WTC11 (cell line): ENCODE data around the gene CDH12. TPM values are rescaled to one million over a fixed set of nuclear protein-coding genes. Genes with fewer than 3 reads are reported as not detected.

ENCODE experiments used
- ATAC-seq: fragments of 200-7000 bp; cut with Tn5 transposase; 2 replicates; pipeline ENCODE4 v1.10.0; 2021; ENCODE audit warnings: mild to moderate bottlenecking, moderate library complexity
- CTCF ChIA-PET: fragments of 300-600 bp; sonication (Branson Sonifier 250); formaldehyde crosslinking; loops from one replicate; lab custom pipeline; 2021; ENCODE audit warnings: antibody characterized with exemption; lab: Charles Lee
- POLR2A ChIA-PET: fragments of 350-600 bp; sonication (Branson Sonifier 250); formaldehyde crosslinking; loops from one replicate; lab custom pipeline; 2021; ENCODE audit warnings: antibody characterized with exemption; lab: Charles Lee
- DNase-seq: peaks from one replicate; pipeline ENCODE4 v3.0.0; 2021; ENCODE audit warnings: low spot score
- H3K27ac Mint-ChIP-seq: 2 replicates; pipeline ENCODE4 v1.8.0; 2021; ENCODE audit warnings: mixed read lengths
- H3K27me3 Mint-ChIP-seq: 2 replicates; pipeline ENCODE4 v1.8.0; 2021; ENCODE audit warnings: low read depth, mild to moderate bottlenecking, moderate library complexity, mixed read lengths
- H3K36me3 Mint-ChIP-seq: 2 replicates; pipeline ENCODE4 v1.8.0; 2021; ENCODE audit warnings: mixed read lengths
- H3K4me1 Mint-ChIP-seq: 2 replicates; pipeline ENCODE4 v1.8.0; 2022; ENCODE audit warnings: mixed read lengths
- H3K4me3 Mint-ChIP-seq: 2 replicates; pipeline ENCODE4 v1.8.0; 2021; ENCODE audit warnings: mild to moderate bottlenecking, moderate library complexity, mixed read lengths
- H3K9me3 Mint-ChIP-seq: 2 replicates; pipeline ENCODE4 v1.8.0; 2021; ENCODE audit warnings: mixed read lengths
- CREB1 ChIP-seq: sonication (generic); formaldehyde crosslinking; IDR thresholded peaks from 2 replicates; pipeline ENCODE4 v1.8.0; 2023; ENCODE audit warnings: mild to moderate bottlenecking, missing genetic modification reagents
- ELF4 ChIP-seq: sonication (generic); formaldehyde crosslinking; IDR thresholded peaks from 2 replicates; pipeline ENCODE4 v1.8.1; 2022; ENCODE audit warnings: low read depth, mild to moderate bottlenecking, moderate library complexity, missing genetic modification reagents
- EMX1 ChIP-seq: fragments of 250-450 bp; sonication (Bioruptor Pico); IDR thresholded peaks from 2 replicates; pipeline ENCODE4 v1.8.0; 2021; ENCODE audit warnings: mild to moderate bottlenecking
- FOXJ3 ChIP-seq: sonication (generic); formaldehyde crosslinking; IDR thresholded peaks from 2 replicates; pipeline ENCODE4 v1.9.0; 2021; ENCODE audit warnings: missing genetic modification reagents, mild to moderate bottlenecking, borderline replicate concordance
- FOXK1 ChIP-seq: sonication (generic); formaldehyde crosslinking; IDR thresholded peaks from 2 replicates; pipeline ENCODE4 v1.8.0; 2022; ENCODE audit warnings: mild to moderate bottlenecking, moderate library complexity, missing genetic modification reagents
- RELA ChIP-seq: sonication (generic); formaldehyde crosslinking; IDR thresholded peaks from 2 replicates; pipeline ENCODE4 v1.8.1; 2022; ENCODE audit warnings: missing genetic modification reagents, mild to moderate bottlenecking, borderline replicate concordance
- ZNF396 ChIP-seq: fragments of 250-450 bp; sonication (Bioruptor Pico); IDR thresholded peaks from 2 replicates; pipeline ENCODE4 v1.8.0; 2021; ENCODE audit warnings: mild to moderate bottlenecking, moderate library complexity, borderline replicate concordance
- ZNF423 ChIP-seq: fragments of 250-450 bp; sonication (Bioruptor Pico); IDR thresholded peaks from 2 replicates; pipeline ENCODE4 v2.1.2; 2022; ENCODE audit warnings: mild to moderate bottlenecking, moderate library complexity
- total RNA-seq: library from RNA; stranded (reverse); gene quantifications from 3 replicates; pipeline ENCODE4 v1.2.3, GENCODE V29; 2021
- TF ChIP-seq, protein P1 (sequence below): sonication (generic); formaldehyde crosslinking; IDR thresholded peaks from 2 replicates; pipeline ENCODE4 v1.8.0; 2022; ENCODE audit warnings: mild to moderate bottlenecking, missing genetic modification reagents
- TF ChIP-seq, protein P2 (sequence below): sonication (generic); formaldehyde crosslinking; IDR thresholded peaks from 2 replicates; pipeline ENCODE4 v1.8.1; 2023; ENCODE audit warnings: mild to moderate bottlenecking, missing genetic modification reagents
- TF ChIP-seq, protein P3 (sequence below): fragments of 250-450 bp; sonication (Bioruptor Pico); IDR thresholded peaks from 2 replicates; pipeline ENCODE4 v2.1.2; 2022; ENCODE audit warnings: mild to moderate bottlenecking, moderate library complexity
- TF ChIP-seq, protein P4 (sequence below): fragments of 250-450 bp; sonication (Bioruptor Pico); conservative IDR thresholded peaks from 2 replicates; pipeline ENCODE4 v1.9.0; 2021; ENCODE audit warnings: mild to moderate bottlenecking
- TF ChIP-seq, protein P5 (sequence below): fragments of 250-450 bp; sonication (Bioruptor Pico); IDR thresholded peaks from 2 replicates; pipeline ENCODE4 v1.9.0; 2021; ENCODE audit warnings: mild to moderate bottlenecking

The CDH12 gene
- total RNA-seq, 1 experiment from 2014 or later, result not detected

DNA sequence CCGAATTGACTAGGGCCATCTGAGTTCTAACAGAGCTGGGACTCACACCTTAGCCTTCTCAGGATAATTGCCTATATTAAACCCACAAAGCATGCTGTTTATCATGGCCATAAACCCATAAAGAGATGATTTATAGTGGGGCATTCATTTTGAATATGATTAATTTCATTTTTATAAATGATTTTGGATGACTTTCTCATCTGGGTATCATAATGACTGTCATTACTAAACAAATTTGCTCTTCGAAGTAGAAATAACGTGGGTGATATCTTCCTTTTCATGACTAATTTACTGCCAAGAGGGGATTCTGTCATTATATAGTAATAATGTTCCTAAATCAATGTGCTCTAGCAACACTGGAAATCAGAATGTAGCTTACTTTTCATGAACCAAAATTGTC, 498.2 kb downstream of the CDH12 start:
- ATAC-seq (no peak), DNase-seq (no peak)
- Mint-ChIP-seq H3K4me3 (no peak overlapping the region), H3K9me3 (no peaks in the 10 kb centered on the region), H3K4me1 (no peaks in the 10 kb centered on the region), H3K27me3 (no peaks in the 10 kb centered on the region), H3K27ac (no peak overlapping the region), H3K36me3 (no peaks in the 10 kb centered on the region)
- ChIA-PET CTCF (no interaction called here), POLR2A (no interaction called here)
- no peak for TF ChIP-seq RELA (CRISPR knock-in tag)
- TF ChIP-seq FOXJ3 (CRISPR knock-in tag), result no peak
- TF ChIP-seq, protein P1, sequence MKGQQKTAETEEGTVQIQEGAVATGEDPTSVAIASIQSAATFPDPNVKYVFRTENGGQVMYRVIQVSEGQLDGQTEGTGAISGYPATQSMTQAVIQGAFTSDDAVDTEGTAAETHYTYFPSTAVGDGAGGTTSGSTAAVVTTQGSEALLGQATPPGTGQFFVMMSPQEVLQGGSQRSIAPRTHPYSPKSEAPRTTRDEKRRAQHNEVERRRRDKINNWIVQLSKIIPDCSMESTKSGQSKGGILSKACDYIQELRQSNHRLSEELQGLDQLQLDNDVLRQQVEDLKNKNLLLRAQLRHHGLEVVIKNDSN (CRISPR knock-in tag), result no peak
- no peak for TF ChIP-seq CREB1 (CRISPR knock-in tag)

DNA sequence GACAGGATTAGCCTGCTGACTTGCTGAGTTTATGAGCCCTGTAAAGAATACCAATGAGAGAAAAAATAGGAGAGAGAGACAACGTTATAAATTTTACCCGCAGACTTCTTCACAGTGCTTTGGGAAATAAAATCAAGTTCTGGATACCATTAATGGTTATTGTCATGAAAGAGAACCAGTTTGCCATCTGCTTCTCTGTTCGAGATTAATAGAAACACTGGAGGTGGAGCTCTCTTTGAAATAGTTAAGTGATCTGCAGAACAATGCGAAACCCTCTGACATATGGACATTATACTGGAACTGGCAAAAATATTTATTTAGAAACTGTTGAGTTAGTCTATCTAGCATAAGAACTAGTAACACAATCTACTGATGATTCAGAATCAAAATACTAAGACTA, 500.7 kb downstream of the CDH12 start:
- POLR2A ChIA-PET, result no interaction called here
- H3K9me3 Mint-ChIP-seq, result no peaks in the 10 kb centered on the region
- DNase-seq (no peak), ATAC-seq (no peak)
- no peaks in the 10 kb centered on the region for H3K36me3 Mint-ChIP-seq
- no peaks in the 10 kb centered on the region for H3K4me1 Mint-ChIP-seq
- H3K4me3 Mint-ChIP-seq, result no peak overlapping the region
- no peaks in the 10 kb centered on the region for H3K27me3 Mint-ChIP-seq
- TF ChIP-seq, protein P2, sequence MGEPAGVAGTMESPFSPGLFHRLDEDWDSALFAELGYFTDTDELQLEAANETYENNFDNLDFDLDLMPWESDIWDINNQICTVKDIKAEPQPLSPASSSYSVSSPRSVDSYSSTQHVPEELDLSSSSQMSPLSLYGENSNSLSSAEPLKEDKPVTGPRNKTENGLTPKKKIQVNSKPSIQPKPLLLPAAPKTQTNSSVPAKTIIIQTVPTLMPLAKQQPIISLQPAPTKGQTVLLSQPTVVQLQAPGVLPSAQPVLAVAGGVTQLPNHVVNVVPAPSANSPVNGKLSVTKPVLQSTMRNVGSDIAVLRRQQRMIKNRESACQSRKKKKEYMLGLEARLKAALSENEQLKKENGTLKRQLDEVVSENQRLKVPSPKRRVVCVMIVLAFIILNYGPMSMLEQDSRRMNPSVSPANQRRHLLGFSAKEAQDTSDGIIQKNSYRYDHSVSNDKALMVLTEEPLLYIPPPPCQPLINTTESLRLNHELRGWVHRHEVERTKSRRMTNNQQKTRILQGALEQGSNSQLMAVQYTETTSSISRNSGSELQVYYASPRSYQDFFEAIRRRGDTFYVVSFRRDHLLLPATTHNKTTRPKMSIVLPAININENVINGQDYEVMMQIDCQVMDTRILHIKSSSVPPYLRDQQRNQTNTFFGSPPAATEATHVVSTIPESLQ (CRISPR knock-in tag), result no peak
- TF ChIP-seq, protein P3, sequence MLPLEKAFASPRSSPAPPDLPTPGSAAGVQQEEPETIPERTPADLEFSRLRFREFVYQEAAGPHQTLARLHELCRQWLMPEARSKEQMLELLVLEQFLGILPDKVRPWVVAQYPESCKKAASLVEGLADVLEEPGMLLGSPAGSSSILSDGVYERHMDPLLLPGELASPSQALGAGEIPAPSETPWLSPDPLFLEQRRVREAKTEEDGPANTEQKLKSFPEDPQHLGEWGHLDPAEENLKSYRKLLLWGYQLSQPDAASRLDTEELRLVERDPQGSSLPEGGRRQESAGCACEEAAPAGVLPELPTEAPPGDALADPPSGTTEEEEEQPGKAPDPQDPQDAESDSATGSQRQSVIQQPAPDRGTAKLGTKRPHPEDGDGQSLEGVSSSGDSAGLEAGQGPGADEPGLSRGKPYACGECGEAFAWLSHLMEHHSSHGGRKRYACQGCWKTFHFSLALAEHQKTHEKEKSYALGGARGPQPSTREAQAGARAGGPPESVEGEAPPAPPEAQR, result no peak
- TF ChIP-seq EMX1 (no peak), ZNF396 (CRISPR knock-in tag) (no peak), ZNF423 (no peak), ELF4 (CRISPR knock-in tag) (no peak), FOXK1 (no peak)
- TF ChIP-seq, protein P4, sequence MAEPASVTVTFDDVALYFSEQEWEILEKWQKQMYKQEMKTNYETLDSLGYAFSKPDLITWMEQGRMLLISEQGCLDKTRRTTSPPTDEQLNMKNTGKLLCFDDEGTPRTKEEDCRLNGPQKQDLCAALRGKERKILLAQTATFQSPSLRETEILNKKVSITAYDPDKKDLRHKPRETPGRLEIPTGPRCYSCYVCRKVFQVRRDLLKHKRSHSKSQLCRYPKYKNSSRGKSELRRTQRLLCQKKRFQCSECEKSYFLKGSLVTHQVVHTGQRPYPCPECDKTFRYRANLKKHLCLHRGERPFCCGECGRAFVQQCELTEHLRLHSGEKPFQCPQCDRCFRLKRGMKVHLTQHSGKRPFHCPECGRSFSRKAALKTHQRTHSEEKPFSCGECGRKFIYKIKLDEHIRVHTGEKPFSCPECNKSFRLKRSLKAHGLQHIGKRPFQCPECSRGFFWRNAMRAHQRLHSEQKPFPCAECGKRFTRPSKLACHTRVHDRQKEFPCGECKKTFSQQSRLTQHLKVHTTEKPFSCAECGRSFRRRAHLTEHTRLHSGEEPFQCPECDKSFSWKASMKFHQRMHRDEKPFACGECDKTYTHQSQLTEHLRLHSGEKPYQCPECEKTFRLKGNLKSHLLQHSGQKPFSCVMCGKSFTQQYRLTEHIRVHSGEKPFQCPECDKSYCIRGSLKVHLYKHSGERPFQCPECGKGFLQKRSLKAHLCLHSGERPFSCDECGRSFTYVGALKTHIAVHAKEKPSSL (CRISPR knock-in tag), result no peak
- TF ChIP-seq, all 79 proteins: peak for 0
- CTCF ChIA-PET, result no interaction called here
- H3K27ac Mint-ChIP-seq, result no peak overlapping the region

DNA sequence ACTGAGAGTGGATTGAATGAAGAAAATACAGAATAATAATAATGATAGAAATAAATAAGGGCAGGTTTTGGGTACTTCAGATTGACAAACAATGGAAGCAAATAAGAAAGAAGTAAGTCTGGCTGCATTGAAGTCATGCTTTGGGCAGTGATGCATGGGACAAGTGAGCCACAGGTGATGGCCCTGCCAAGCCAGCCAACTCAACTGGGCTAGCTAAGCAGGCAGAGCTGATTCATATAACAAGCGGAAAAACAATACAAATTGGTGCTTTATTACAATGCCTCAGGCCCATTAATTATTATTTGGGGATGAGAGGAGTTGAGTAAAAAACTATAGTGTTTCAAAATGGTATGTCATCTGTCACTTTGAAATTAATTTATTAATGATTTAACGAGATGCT, 502.0 kb downstream of the CDH12 start:
- no peak for ATAC-seq
- TF ChIP-seq, protein P5, sequence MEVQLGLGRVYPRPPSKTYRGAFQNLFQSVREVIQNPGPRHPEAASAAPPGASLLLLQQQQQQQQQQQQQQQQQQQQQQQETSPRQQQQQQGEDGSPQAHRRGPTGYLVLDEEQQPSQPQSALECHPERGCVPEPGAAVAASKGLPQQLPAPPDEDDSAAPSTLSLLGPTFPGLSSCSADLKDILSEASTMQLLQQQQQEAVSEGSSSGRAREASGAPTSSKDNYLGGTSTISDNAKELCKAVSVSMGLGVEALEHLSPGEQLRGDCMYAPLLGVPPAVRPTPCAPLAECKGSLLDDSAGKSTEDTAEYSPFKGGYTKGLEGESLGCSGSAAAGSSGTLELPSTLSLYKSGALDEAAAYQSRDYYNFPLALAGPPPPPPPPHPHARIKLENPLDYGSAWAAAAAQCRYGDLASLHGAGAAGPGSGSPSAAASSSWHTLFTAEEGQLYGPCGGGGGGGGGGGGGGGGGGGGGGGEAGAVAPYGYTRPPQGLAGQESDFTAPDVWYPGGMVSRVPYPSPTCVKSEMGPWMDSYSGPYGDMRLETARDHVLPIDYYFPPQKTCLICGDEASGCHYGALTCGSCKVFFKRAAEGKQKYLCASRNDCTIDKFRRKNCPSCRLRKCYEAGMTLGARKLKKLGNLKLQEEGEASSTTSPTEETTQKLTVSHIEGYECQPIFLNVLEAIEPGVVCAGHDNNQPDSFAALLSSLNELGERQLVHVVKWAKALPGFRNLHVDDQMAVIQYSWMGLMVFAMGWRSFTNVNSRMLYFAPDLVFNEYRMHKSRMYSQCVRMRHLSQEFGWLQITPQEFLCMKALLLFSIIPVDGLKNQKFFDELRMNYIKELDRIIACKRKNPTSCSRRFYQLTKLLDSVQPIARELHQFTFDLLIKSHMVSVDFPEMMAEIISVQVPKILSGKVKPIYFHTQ (CRISPR knock-in tag), result no peak
- Mint-ChIP-seq H3K4me1 (no peaks in the 10 kb centered on the region), H3K4me3 (no peak overlapping the region), H3K36me3 (no peaks in the 10 kb centered on the region), H3K9me3 (no peaks in the 10 kb centered on the region), H3K27ac (no peak overlapping the region), H3K27me3 (no peaks in the 10 kb centered on the region)
- ChIA-PET POLR2A (no interaction called here), CTCF (no interaction called here)
- DNase-seq, result no peak
